Measurements from ENCODE around the gene INPP4B.

Gene INPP4B

GRCh38 chr4:142202404-142203332 is 643.4 kb downstream of the INPP4B start:
- DNase-seq (ENCODE audit: low read depth, low spot score), result no peak
- CTCF ChIA-PET, result interaction anchor here (0.8 kb wide), 1 partner anchor 900 kb away, joined by 4 read pairs; no protein-coding TSS in a partner anchor
- TF ChIP-seq, protein P1, sequence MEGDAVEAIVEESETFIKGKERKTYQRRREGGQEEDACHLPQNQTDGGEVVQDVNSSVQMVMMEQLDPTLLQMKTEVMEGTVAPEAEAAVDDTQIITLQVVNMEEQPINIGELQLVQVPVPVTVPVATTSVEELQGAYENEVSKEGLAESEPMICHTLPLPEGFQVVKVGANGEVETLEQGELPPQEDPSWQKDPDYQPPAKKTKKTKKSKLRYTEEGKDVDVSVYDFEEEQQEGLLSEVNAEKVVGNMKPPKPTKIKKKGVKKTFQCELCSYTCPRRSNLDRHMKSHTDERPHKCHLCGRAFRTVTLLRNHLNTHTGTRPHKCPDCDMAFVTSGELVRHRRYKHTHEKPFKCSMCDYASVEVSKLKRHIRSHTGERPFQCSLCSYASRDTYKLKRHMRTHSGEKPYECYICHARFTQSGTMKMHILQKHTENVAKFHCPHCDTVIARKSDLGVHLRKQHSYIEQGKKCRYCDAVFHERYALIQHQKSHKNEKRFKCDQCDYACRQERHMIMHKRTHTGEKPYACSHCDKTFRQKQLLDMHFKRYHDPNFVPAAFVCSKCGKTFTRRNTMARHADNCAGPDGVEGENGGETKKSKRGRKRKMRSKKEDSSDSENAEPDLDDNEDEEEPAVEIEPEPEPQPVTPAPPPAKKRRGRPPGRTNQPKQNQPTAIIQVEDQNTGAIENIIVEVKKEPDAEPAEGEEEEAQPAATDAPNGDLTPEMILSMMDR (IDR thresholded peaks at IDR 0.05; ENCODE audit: insufficient read depth, low read length, missing control alignments), result no peak
- no peak overlapping the region for H3K4me3 ChIP-seq (ENCODE audit: low read depth, low read length)
- POLR2A ChIA-PET, result no interaction called here

- no peak for DNase-seq (ENCODE audit: low read depth, low spot score)
- CTCF ChIA-PET, result no interaction called here
- TF ChIP-seq, protein P1 (IDR thresholded peaks at IDR 0.05; ENCODE audit: insufficient read depth, low read length, missing control alignments), result no peak
- H3K4me3 ChIP-seq (ENCODE audit: low read depth, low read length), result no peak overlapping the region
- POLR2A ChIA-PET, result no interaction called here
These were observed 645.1 kb downstream of the INPP4B start for GRCh38 chr4:142201041-142201440.

- H3K4me3 ChIP-seq (ENCODE audit: low read depth, low read length), result no peak overlapping the region
- no peak for DNase-seq (ENCODE audit: low read depth, low spot score)
- POLR2A ChIA-PET, result no interaction called here
- TF ChIP-seq, protein P1 (IDR thresholded peaks at IDR 0.05; ENCODE audit: insufficient read depth, low read length, missing control alignments), result no peak
- CTCF ChIA-PET, result no interaction called here
These were observed 651.2 kb downstream of the INPP4B start for GRCh38 chr4:142194905-142195304.

- H3K4me3 ChIP-seq (ENCODE audit: low read depth, low read length), result no peak overlapping the region
- CTCF ChIA-PET, result no interaction called here
- TF ChIP-seq, protein P1 (IDR thresholded peaks at IDR 0.05; ENCODE audit: insufficient read depth, low read length, missing control alignments), result no peak
- DNase-seq (ENCODE audit: low read depth, low spot score), result no peak
- POLR2A ChIA-PET, result no interaction called here
These were observed 654.2 kb downstream of the INPP4B start for GRCh38 chr4:142191901-142192300.

DNA sequence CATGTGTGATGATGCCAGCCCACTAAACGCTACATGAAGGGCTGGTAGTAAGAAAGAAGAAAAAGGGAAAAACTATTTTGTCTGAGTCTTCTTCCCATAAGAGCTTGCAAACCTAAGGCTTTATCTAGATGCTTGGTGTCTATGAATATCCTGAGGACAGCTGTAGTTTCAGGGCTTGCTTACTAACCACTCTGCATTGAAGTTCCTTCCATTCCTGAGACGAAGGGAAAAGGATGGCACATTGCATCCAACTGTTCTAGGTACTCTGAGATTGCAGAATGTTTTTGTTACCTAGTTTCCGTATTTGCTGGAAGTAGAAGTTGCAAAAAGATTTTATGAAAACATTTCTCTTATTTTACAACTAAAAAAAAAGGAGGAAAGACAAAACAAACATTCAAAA is 665.1 kb downstream of the INPP4B start:
- ChIA-PET POLR2A (no interaction called here), CTCF (interaction anchor here (0.6 kb wide), 1 partner anchor 804 kb away, joined by 3 read pairs; no protein-coding TSS in a partner anchor)
- no peak for DNase-seq (ENCODE audit: low read depth, low spot score)
- TF ChIP-seq, protein P1 (IDR thresholded peaks at IDR 0.05; ENCODE audit: insufficient read depth, low read length, missing control alignments), result no peak
- H3K4me3 ChIP-seq (ENCODE audit: low read depth, low read length), result no peak overlapping the region

- no peak overlapping the region for H3K4me3 ChIP-seq (ENCODE audit: low read depth, low read length)
- POLR2A ChIA-PET, result no interaction called here
- CTCF ChIA-PET, result no interaction called here
- no peak for DNase-seq (ENCODE audit: low read depth, low spot score)
- TF ChIP-seq, protein P1 (IDR thresholded peaks at IDR 0.05; ENCODE audit: insufficient read depth, low read length, missing control alignments), result no peak
These were observed 676.9 kb downstream of the INPP4B start for GRCh38 chr4:142169216-142169615.

All from AG04449 (cell line).